OCI-LY1 (cell line): ENCODE measurements around the gene CXCL12.

Experiments
- H2AFZ ChIP-seq: fragments of 200-600 bp; sonication (generic), shearing (Covaris generic); 2 replicates; pipeline ENCODE4 v1.6.0; 2014; ENCODE audit warnings: antibody characterized with exemption, mild to moderate bottlenecking, low read length
- H3F3A ChIP-seq: fragments of 200-600 bp; sonication (generic), shearing (Covaris generic); 2 replicates; pipeline ENCODE4 v1.6.0; 2014; ENCODE audit warnings: mild to moderate bottlenecking, antibody characterized with exemption, low read length, moderate library complexity; ENCODE audit not compliant: insufficient read depth
- H3K27ac ChIP-seq: fragments of 200-600 bp; sonication (generic); 2 replicates; pipeline ENCODE4 v1.5.1; 2014; ENCODE audit warnings: low read length, mixed run types, mild to moderate bottlenecking, low read depth; ENCODE audit not compliant: poor library complexity, severe bottlenecking
- H3K27me3 ChIP-seq: fragments of 200-600 bp; sonication (generic); 2 replicates; pipeline ENCODE4 v1.6.0; 2014; ENCODE audit warnings: antibody characterized with exemption, mild to moderate bottlenecking, low read length, moderate library complexity; ENCODE audit not compliant: insufficient read depth
- H3K36me3 ChIP-seq: fragments of 200-600 bp; sonication (generic); 2 replicates; pipeline ENCODE4 v1.6.1; 2014; ENCODE audit warnings: mild to moderate bottlenecking, antibody characterized with exemption, low read length, moderate library complexity, mixed read lengths; ENCODE audit not compliant: insufficient read depth
- H3K4me1 ChIP-seq: fragments of 200-600 bp; sonication (generic); 2 replicates; pipeline ENCODE4 v1.5.1; 2014; ENCODE audit warnings: mild to moderate bottlenecking, low read length, moderate library complexity; ENCODE audit not compliant: insufficient read depth, severe bottlenecking
- H3K4me2 ChIP-seq: fragments of 200-600 bp; sonication (generic), shearing (Covaris generic); 2 replicates; pipeline ENCODE4 v1.6.1; 2014; ENCODE audit warnings: low read length
- H3K4me3 ChIP-seq: fragments of 200-600 bp; sonication (generic); 2 replicates; pipeline ENCODE4 v1.5.1; 2014; ENCODE audit warnings: low read length, low read depth, mild to moderate bottlenecking, mixed read lengths; ENCODE audit not compliant: poor library complexity, severe bottlenecking
- H3K79me2 ChIP-seq: fragments of 200-600 bp; shearing (Covaris generic); 2 replicates; pipeline ENCODE4 v1.6.1; 2016; ENCODE audit warnings: mixed run types, low read length, mixed read lengths; ENCODE audit not compliant: insufficient read depth
- H3K9ac ChIP-seq: fragments of 200-600 bp; sonication (generic), shearing (Covaris generic); 2 replicates; pipeline ENCODE4 v1.6.1; 2014; ENCODE audit warnings: mild to moderate bottlenecking, low read length, mixed read lengths
- H3K9me2 ChIP-seq: fragments of 200-600 bp; sonication (generic), shearing (Covaris generic); 2 replicates; pipeline ENCODE4 v1.6.1; 2014; ENCODE audit warnings: low read depth, mild to moderate bottlenecking, low read length, mixed read lengths
- H3K9me3 ChIP-seq: fragments of 200-600 bp; shearing (Covaris generic); 2 replicates; pipeline ENCODE4 v1.6.1; 2014; ENCODE audit warnings: low read length, mixed read lengths
- H4K20me1 ChIP-seq: fragments of 200-600 bp; sonication (generic), shearing (Covaris generic); 2 replicates; pipeline ENCODE4 v1.6.0; 2016; ENCODE audit warnings: mild to moderate bottlenecking, low read length; ENCODE audit not compliant: insufficient read depth
- CTCF ChIP-seq: fragments of 200-600 bp; sonication (generic), shearing (Covaris generic); IDR thresholded peaks from 2 replicates; pipeline ENCODE4 v1.5.1; 2017; ENCODE audit warnings: mild to moderate bottlenecking, antibody characterized with exemption, low read length, moderate library complexity, mixed read lengths
- EZH2 ChIP-seq: fragments of 200-600 bp; sonication (generic), shearing (Covaris generic); IDR thresholded peaks from 2 replicates; pipeline ENCODE4 v1.8.0; 2017; ENCODE audit warnings: borderline replicate concordance, mixed run types, mild to moderate bottlenecking, antibody characterized with exemption, low read length, moderate library complexity, mixed read lengths

Gene CXCL12

DNA sequence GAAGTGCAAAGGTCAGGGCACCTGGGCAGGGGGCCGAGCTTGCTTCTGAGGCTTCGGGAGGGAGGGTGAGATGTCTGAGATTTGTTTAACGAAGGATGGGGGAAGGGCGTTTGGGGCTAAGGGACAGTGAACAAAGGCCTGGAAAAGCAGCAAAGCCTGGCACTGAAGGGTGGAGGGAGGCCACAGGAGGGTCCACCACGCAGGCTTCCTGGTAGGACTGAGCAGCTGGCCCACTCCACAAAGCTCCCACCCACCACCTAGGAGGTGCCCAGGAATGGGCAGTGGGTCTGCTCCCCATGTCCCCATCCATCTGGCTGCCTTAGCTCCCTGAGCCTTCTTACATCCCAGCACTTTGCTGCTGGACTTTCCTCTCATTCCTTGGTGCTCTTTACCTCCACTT, 39.4 kb upstream of the CXCL12 start:
- H3K9ac ChIP-seq: no peak overlapping the region
- H3K9me2 ChIP-seq: no peaks in the 10 kb centered on the region
- H3K9me3 ChIP-seq: no peaks in the 10 kb centered on the region
- H3K4me2 ChIP-seq: no peak overlapping the region
- H3K27me3 ChIP-seq: no peaks in the 10 kb centered on the region
- no peak overlapping the region for H3K27ac ChIP-seq
- H3K36me3 ChIP-seq: no peaks in the 10 kb centered on the region
- no peaks in the 10 kb centered on the region for H3K4me1 ChIP-seq
- no peaks in the 10 kb centered on the region for H4K20me1 ChIP-seq
- no peaks in the 10 kb centered on the region for H3F3A ChIP-seq
- no peak overlapping the region for H2AFZ ChIP-seq
- TF ChIP-seq CTCF (no peak), EZH2 (no peak)
- H3K79me2 ChIP-seq: no peaks in the 10 kb centered on the region
- H3K4me3 ChIP-seq: no peak overlapping the region

DNA sequence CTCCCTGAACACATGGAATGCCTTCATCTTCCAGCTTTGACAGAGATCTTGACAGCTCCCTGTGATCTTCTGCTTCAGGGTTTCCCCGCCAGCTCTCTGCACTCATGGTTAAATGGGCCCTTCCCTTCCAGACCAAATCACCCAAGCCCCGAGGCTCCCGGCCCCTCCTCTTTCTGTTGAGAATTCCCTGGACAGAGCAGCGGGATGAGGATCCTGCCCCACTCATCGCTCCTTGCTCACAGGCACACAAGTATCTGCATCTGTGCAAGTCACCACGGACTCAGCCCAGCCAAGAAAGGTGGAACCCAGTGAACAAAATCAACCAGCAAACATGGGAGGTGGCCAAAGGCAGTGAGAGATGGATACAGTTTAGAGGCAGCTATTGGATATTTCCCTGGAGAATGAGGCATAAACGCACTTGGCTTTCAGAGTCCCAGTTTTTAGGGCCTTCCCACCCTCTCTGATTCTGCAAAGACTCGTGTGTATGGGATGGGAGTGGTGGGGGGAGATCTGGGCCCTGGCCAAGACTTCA, 37.7 kb upstream of the CXCL12 start:
- H3K36me3 ChIP-seq: no peaks in the 10 kb centered on the region
- H3K4me3 ChIP-seq: no peak overlapping the region
- no peaks in the 10 kb centered on the region for H3K4me1 ChIP-seq
- H3F3A ChIP-seq: no peaks in the 10 kb centered on the region
- no peaks in the 10 kb centered on the region for H3K79me2 ChIP-seq
- no peak overlapping the region for H2AFZ ChIP-seq
- no peak for TF ChIP-seq CTCF
- no peak for TF ChIP-seq EZH2
- H4K20me1 ChIP-seq: no peaks in the 10 kb centered on the region
- H3K27ac ChIP-seq: no peak overlapping the region
- no peak overlapping the region for H3K4me2 ChIP-seq
- H3K9ac ChIP-seq: no peak overlapping the region
- H3K9me3 ChIP-seq: no peaks in the 10 kb centered on the region
- no peaks in the 10 kb centered on the region for H3K9me2 ChIP-seq
- no peaks in the 10 kb centered on the region for H3K27me3 ChIP-seq

GRCh38 chr10:44422153-44422552, 37.3 kb upstream of the CXCL12 start:
- H3K9me3 ChIP-seq: no peaks in the 10 kb centered on the region
- TF ChIP-seq CTCF (no peak), EZH2 (no peak)

More at GRCh38 chr10:44422153-44422552, 37.3 kb upstream of the CXCL12 start:
- no peak overlapping the region for H2AFZ ChIP-seq
- no peaks in the 10 kb centered on the region for H3K36me3 ChIP-seq
- H3K27me3 ChIP-seq: no peaks in the 10 kb centered on the region
- H3K4me1 ChIP-seq: no peaks in the 10 kb centered on the region
- no peaks in the 10 kb centered on the region for H3F3A ChIP-seq
- H3K27ac ChIP-seq: no peak overlapping the region
- H3K4me3 ChIP-seq: no peak overlapping the region
- no peaks in the 10 kb centered on the region for H4K20me1 ChIP-seq
- no peaks in the 10 kb centered on the region for H3K79me2 ChIP-seq
- H3K9ac ChIP-seq: no peak overlapping the region
- H3K9me2 ChIP-seq: no peaks in the 10 kb centered on the region
- H3K4me2 ChIP-seq: no peak overlapping the region
